HEK293 (cell line): Measurements from ENCODE around the gene RNPEP.

ENCODE experiments used
- CTCF ChIA-PET: fragments of 350-600 bp; formaldehyde crosslinking; extraction: SDS; loops from one replicate; lab custom pipeline; 2021; ENCODE audit warnings: antibody characterized with exemption; lab: Yijun Ruan, JAX
- POLR2A ChIA-PET: fragments of 300-600 bp; formaldehyde crosslinking; extraction: SDS; loops from one replicate; lab custom pipeline; 2020; ENCODE audit warnings: antibody characterized with exemption, inconsistent platforms; lab: Yijun Ruan, JAX
- H3K27ac ChIP-seq: fragments of 200-500 bp; sonication (Bioruptor generic); 2 replicates; pipeline ENCODE4 v1.5.1; 2014; ENCODE audit warnings: low read depth, low read length, control low read depth, inconsistent platforms; ENCODE audit errors: extremely low read depth
- H3K36me3 ChIP-seq, 2 experiments: fragments of 200-500 bp in 1 of 2; sonication (Bioruptor generic) in 1 of 2; 1 replicate in 1 of 2; 2 replicates in 1 of 2; pipeline ENCODE4 v1.5.1; 2014 to 2017; ENCODE audit warnings: inconsistent platforms in 2 of 2, low read length in 2 of 2; ENCODE audit not compliant: control insufficient read depth in 2 of 2, insufficient read depth in 1 of 2
- H3K4me1 ChIP-seq: fragments of 200-500 bp; sonication (Bioruptor generic); 2 replicates; pipeline ENCODE4 v1.5.1; 2014; ENCODE audit warnings: mild to moderate bottlenecking, low read length, inconsistent platforms; ENCODE audit not compliant: control insufficient read depth, insufficient read depth
- H3K4me3 ChIP-seq: 2 replicates; pipeline ENCODE4 v1.5.1; 2011; ENCODE audit warnings: low read depth, mild to moderate bottlenecking, control low read depth, low read length, moderate library complexity
- H3K9me3 ChIP-seq: fragments of 200-500 bp; sonication (Bioruptor generic); 2 replicates; pipeline ENCODE4 v1.5.1; 2014; ENCODE audit warnings: low read depth, low read length, inconsistent platforms; ENCODE audit not compliant: control insufficient read depth, insufficient read depth
- FEZF1 ChIP-seq: fragments of 450-650 bp; formaldehyde crosslinking; IDR thresholded peaks from 2 replicates; pipeline ENCODE4 v1.5.1; 2016; ENCODE audit warnings: missing biosample characterization, missing genetic modification characterization
- MZF1 ChIP-seq: fragments of 450-650 bp; formaldehyde crosslinking; IDR thresholded peaks from 2 replicates; pipeline ENCODE4 v1.5.1; 2017; ENCODE audit warnings: missing biosample characterization, missing genetic modification characterization, borderline replicate concordance
- PRDM10 ChIP-seq: fragments of 450-650 bp; formaldehyde crosslinking; IDR thresholded peaks from 2 replicates; pipeline ENCODE4 v1.5.1; 2016; ENCODE audit warnings: missing biosample characterization, missing genetic modification characterization
- SP3 ChIP-seq: fragments of 450-650 bp; formaldehyde crosslinking; IDR thresholded peaks from 2 replicates; pipeline ENCODE4 v1.5.1; 2016; ENCODE audit warnings: missing biosample characterization, missing genetic modification characterization
- ZEB2 ChIP-seq: fragments of 450-650 bp; formaldehyde crosslinking; IDR thresholded peaks from 2 replicates; pipeline ENCODE4 v1.5.1; 2016; ENCODE audit warnings: missing biosample characterization, missing genetic modification characterization
- ZFHX2 ChIP-seq: fragments of 450-650 bp; formaldehyde crosslinking; conservative IDR thresholded peaks from 2 replicates; pipeline ENCODE4 v1.5.1; 2016; ENCODE audit warnings: missing biosample characterization, missing genetic modification characterization
- ZNF121 ChIP-seq: fragments of 450-650 bp; formaldehyde crosslinking; IDR thresholded peaks from 2 replicates; pipeline ENCODE4 v1.5.1; 2016; ENCODE audit warnings: missing biosample characterization, missing genetic modification characterization
- ZNF133 ChIP-seq: fragments of 450-650 bp; formaldehyde crosslinking; IDR thresholded peaks from 2 replicates; pipeline ENCODE4 v1.5.1; 2016; ENCODE audit warnings: missing biosample characterization, missing genetic modification characterization
- ZNF169 ChIP-seq: fragments of 450-650 bp; formaldehyde crosslinking; IDR thresholded peaks from 2 replicates; pipeline ENCODE4 v1.5.1; 2016; ENCODE audit warnings: missing biosample characterization, missing genetic modification characterization
- ZNF19 ChIP-seq: fragments of 450-650 bp; formaldehyde crosslinking; IDR thresholded peaks from 2 replicates; pipeline ENCODE4; 2016; ENCODE audit warnings: missing biosample characterization, missing genetic modification characterization, low read depth
- ZNF302 ChIP-seq: fragments of 450-650 bp; formaldehyde crosslinking; IDR thresholded peaks from 2 replicates; pipeline ENCODE4 v1.5.1; 2016; ENCODE audit warnings: missing biosample characterization, missing genetic modification characterization, low read depth
- ZNF354C ChIP-seq: fragments of 450-650 bp; formaldehyde crosslinking; IDR thresholded peaks from 2 replicates; pipeline ENCODE4 v1.5.1; 2016; ENCODE audit warnings: missing biosample characterization, missing genetic modification characterization, low read depth, borderline replicate concordance
- ZNF514 ChIP-seq: fragments of 450-650 bp; formaldehyde crosslinking; IDR thresholded peaks from 2 replicates; pipeline ENCODE4 v1.5.1; 2016; ENCODE audit warnings: missing biosample characterization, missing genetic modification characterization
- ZNF529 ChIP-seq: fragments of 450-650 bp; formaldehyde crosslinking; IDR thresholded peaks from 2 replicates; pipeline ENCODE4 v1.5.1; 2017; ENCODE audit warnings: missing genetic modification characterization, missing biosample characterization; ENCODE audit not compliant: insufficient replicate concordance
- ZNF624 ChIP-seq: fragments of 450-650 bp; formaldehyde crosslinking; IDR thresholded peaks from 2 replicates; pipeline ENCODE4 v1.5.1; 2017; ENCODE audit warnings: missing biosample characterization, missing genetic modification characterization
- ZNF654 ChIP-seq: fragments of 450-650 bp; formaldehyde crosslinking; IDR thresholded peaks from 2 replicates; pipeline ENCODE4 v1.5.1; 2016; ENCODE audit warnings: low read depth, missing biosample characterization, missing genetic modification characterization
- ZSCAN5A ChIP-seq: fragments of 450-650 bp; formaldehyde crosslinking; IDR thresholded peaks from 2 replicates; pipeline ENCODE4 v1.5.1; 2016; ENCODE audit warnings: missing biosample characterization, missing genetic modification characterization
- TF ChIP-seq, protein P1 (sequence below): fragments of 450-650 bp; formaldehyde crosslinking; IDR thresholded peaks from 2 replicates; pipeline ENCODE4 v1.5.1; 2017; ENCODE audit warnings: missing biosample characterization, missing genetic modification characterization
- TF ChIP-seq, protein P2 (sequence below): fragments of 450-650 bp; formaldehyde crosslinking; IDR thresholded peaks from 2 replicates; pipeline ENCODE4 v1.5.1; 2016; ENCODE audit warnings: missing biosample characterization, missing genetic modification characterization, low read depth

RNPEP gene

GRCh38 chr1:202038688-202039346 lies 56.4 kb downstream of the RNPEP start:
- no peaks in the 10 kb centered on the region for H3K9me3 ChIP-seq
- H3K36me3 ChIP-seq, result no peaks in the 10 kb centered on the region
- POLR2A ChIA-PET, result interaction anchor here (0.6 kb wide), 1 partner anchor 270 kb away, joined by 3 read pairs; no protein-coding TSS in a partner anchor
- H3K4me1 ChIP-seq, result peaks cover 4% of the 10 kb centered on the region; the same call in 1 of the 2 replicates
- TF ChIP-seq ZNF121 (tag by site-specific recombination), result no peak
- no peak for TF ChIP-seq ZNF624 (tag by site-specific recombination)
- TF ChIP-seq ZNF169, result no peak
- TF ChIP-seq ZSCAN5A (tag by site-specific recombination), result no peak
- no peak for TF ChIP-seq ZNF654 (tag by site-specific recombination)
- TF ChIP-seq MZF1 (tag by site-specific recombination), result no peak
- TF ChIP-seq, all 188 proteins: peak for 0
- Histone ChIP-seq H3K27ac (no peak overlapping the region), H3K4me3 (no peak overlapping the region)
- CTCF ChIA-PET, result interaction anchor here (1.0 to 1.4 kb wide), 2 partner anchors 29 to 39 kb away, joined by 3 to 5 read pairs; no protein-coding TSS in a partner anchor

DNA sequence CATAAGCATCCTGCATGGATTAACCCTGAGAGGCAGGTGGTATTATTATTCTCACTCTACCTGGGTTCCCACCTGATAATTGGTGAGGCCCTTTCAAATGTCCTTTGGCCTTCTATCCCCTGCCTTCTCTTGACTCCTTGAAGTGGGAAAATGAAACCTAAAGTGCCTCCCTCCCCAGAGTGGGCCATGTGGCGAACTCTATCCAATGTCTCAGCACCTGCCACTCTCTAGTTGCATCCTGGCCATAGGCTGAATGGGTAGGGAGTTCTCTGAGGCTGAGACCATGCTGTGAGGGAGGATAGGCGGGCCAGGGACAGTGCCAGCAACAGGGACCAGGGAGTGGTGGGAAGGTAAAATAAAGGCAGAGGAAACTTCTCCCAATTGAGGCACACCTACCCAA lies 63.3 kb downstream of the RNPEP start:
- POLR2A ChIA-PET, result no interaction called here

More for the DNA sequence above, 63.3 kb downstream of the RNPEP start:
- Histone ChIP-seq H3K9me3 (no peaks in the 10 kb centered on the region), H3K36me3 (no peaks in the 10 kb centered on the region), H3K4me3 (no peak overlapping the region), H3K27ac (no peak overlapping the region), H3K4me1 (no peaks in the 10 kb centered on the region)
- TF ChIP-seq, protein P1, sequence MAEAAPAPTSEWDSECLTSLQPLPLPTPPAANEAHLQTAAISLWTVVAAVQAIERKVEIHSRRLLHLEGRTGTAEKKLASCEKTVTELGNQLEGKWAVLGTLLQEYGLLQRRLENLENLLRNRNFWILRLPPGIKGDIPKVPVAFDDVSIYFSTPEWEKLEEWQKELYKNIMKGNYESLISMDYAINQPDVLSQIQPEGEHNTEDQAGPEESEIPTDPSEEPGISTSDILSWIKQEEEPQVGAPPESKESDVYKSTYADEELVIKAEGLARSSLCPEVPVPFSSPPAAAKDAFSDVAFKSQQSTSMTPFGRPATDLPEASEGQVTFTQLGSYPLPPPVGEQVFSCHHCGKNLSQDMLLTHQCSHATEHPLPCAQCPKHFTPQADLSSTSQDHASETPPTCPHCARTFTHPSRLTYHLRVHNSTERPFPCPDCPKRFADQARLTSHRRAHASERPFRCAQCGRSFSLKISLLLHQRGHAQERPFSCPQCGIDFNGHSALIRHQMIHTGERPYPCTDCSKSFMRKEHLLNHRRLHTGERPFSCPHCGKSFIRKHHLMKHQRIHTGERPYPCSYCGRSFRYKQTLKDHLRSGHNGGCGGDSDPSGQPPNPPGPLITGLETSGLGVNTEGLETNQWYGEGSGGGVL (tag by site-specific recombination), result no peak
- TF ChIP-seq ZNF302 (no peak), ZNF529 (no peak), PRDM10 (tag by site-specific recombination) (no peak), ZNF354C (no peak), SP3 (tag by site-specific recombination) (no peak), ZFHX2 (no peak), ZNF514 (no peak), ZEB2 (no peak), FEZF1 (tag by site-specific recombination) (no peak), ZNF19 (tag by site-specific recombination) (no peak), ZNF133 (no peak)
- TF ChIP-seq, protein P2, sequence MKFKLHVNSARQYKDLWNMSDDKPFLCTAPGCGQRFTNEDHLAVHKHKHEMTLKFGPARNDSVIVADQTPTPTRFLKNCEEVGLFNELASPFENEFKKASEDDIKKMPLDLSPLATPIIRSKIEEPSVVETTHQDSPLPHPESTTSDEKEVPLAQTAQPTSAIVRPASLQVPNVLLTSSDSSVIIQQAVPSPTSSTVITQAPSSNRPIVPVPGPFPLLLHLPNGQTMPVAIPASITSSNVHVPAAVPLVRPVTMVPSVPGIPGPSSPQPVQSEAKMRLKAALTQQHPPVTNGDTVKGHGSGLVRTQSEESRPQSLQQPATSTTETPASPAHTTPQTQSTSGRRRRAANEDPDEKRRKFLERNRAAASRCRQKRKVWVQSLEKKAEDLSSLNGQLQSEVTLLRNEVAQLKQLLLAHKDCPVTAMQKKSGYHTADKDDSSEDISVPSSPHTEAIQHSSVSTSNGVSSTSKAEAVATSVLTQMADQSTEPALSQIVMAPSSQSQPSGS (tag by site-specific recombination), result no peak
- CTCF ChIA-PET, result no interaction called here
